GM21723 (cell line): ENCODE data around the gene UFSP1.
A peak's percentile ranks its signal among the peaks of the same experiment; 100 is the strongest.
"Not testable (repeated sequence)": the region's sequence is repeated elsewhere in the genome, so short reads cannot be mapped to it uniquely, and the experiment has no call there.

ENCODE experiments used
- ATAC-seq: cut with Tn5 transposase; IDR thresholded peaks from one replicate; pipeline ENCODE4 v1.9.1; 2021; ENCODE audit warnings: mild to moderate bottlenecking, moderate library complexity; ENCODE audit not compliant: unreplicated experiment

The UFSP1 gene

GRCh38 chr7:100861616-100861985 lies 27.9 kb downstream of the UFSP1 start:
- no peak for ATAC-seq

GRCh38 chr7:100860702-100861615 lies 28.6 kb downstream of the UFSP1 start:
- ATAC-seq: no peak

- ATAC-seq: no peak
These were observed 29.7 kb downstream of the UFSP1 start for GRCh38 chr7:100859856-100860255.

GRCh38 chr7:100856871-100857282 lies 32.6 kb downstream of the UFSP1 start:
- ATAC-seq: no peak

- no peak for ATAC-seq
These were observed 34.0 kb downstream of the UFSP1 start for GRCh38 chr7:100855515-100855914.

- not testable (repeated sequence) for ATAC-seq
These were observed 34.6 kb downstream of the UFSP1 start for GRCh38 chr7:100854899-100855298.

- no peak for ATAC-seq
These were observed 35.2 kb downstream of the UFSP1 start for GRCh38 chr7:100854146-100854895.

- peak; percentile 91 for ATAC-seq
These were observed 37.3 kb downstream of the UFSP1 start, which contains the start of gene SLC12A9 for GRCh38 chr7:100852048-100852872. Gene SLC12A9 (plus strand): TSS chr7:100852713. CDS start chr7:100854198, 1,485 bp downstream.

GRCh38 chr7:100847360-100847759 lies 42.2 kb downstream of the UFSP1 start:
- ATAC-seq: no peak

- no peak for ATAC-seq
These were observed 48.9 kb downstream of the UFSP1 start for GRCh38 chr7:100840470-100841100.

- no peak for ATAC-seq
These were observed 50.2 kb downstream of the UFSP1 start for GRCh38 chr7:100839361-100839760.
